ENCODE measurements around the gene CHKA. TPM values are rescaled to one million over a fixed set of nuclear protein-coding genes. Genes with fewer than 3 reads are reported as not detected.

Gene CHKA
- total and polyA plus RNA-seq, 2 of the 8 experiments (the other 6 are each of a cell fraction or from before 2014, with no cell fraction given) = 61.2 to 86.6 TPM

GRCh38 chr11:68036141-68036716 is 85.0 kb downstream of the CHKA start:
- H3K23me2 ChIP-seq (ENCODE audit: low read depth, low read length) = no peaks in the 10 kb centered on the region; the same call in 1 of the 2 replicates
- H4K5ac ChIP-seq (ENCODE audit: insufficient read length, low read depth, low read length) = no peak overlapping the region
- H2AK5ac ChIP-seq (ENCODE audit: low read depth, low read length) = no peak overlapping the region
- no peak overlapping the region for H2BK12ac ChIP-seq (ENCODE audit: low read depth, low read length)
- no peak overlapping the region for H3K4me2 ChIP-seq (ENCODE audit: insufficient read depth in 1 of 2, low read depth in 2 of 2, low read length in 2 of 2)
- 89% methylated on average over 27 of the region's 27 CpGs; no CpG with 5 or more reads in 1 of the 2 experiments for WGBS, 2 experiments (ENCODE audit: extremely low coverage in 1 of 2, insufficient coverage in 1 of 2, insufficient read length in 1 of 2, insufficient replicate concordance in 2 of 2, low coverage in 1 of 2, low lambda C conversion rate in 2 of 2, missing lambda C conversion rate in 1 of 2)
- no peak overlapping the region for H3K18ac ChIP-seq (ENCODE audit: extremely low read depth, low read length)
- no peak overlapping the region for H3K27ac ChIP-seq (ENCODE audit: low read depth, low read length)
- peaks cover 0 to 17% of the 10 kb centered on the region in 2 experiments; a peak in 2 of 4 replicates for H3K79me2 ChIP-seq (ENCODE audit: control insufficient read depth in 1 of 2, insufficient read depth in 2 of 2, low read length in 2 of 2)
- H3K14ac ChIP-seq (ENCODE audit: insufficient read length) = no peak overlapping the region
- no peak overlapping the region for H2BK5ac ChIP-seq (ENCODE audit: low read depth, low read length)
- H3K4ac ChIP-seq (replicated peaks; ENCODE audit: insufficient read length, low read depth, low read length) = no peak overlapping the region
- CTCF ChIA-PET (ENCODE audit: partially characterized antibody) = interaction anchor here (1.4 kb wide), 1 partner anchor 16 kb away, joined by 3 read pairs; no protein-coding TSS in a partner anchor
- peaks cover 0 to 5% of the 10 kb centered on the region in 2 experiments for H4K20me1 ChIP-seq (replicated peaks in 1 of 2; ENCODE audit: control insufficient read depth in 1 of 2, insufficient read depth in 2 of 2, low read length in 2 of 2)
- H3K36me3 ChIP-seq (ENCODE audit: control insufficient read depth in 2 of 4, insufficient read depth in 4 of 4, low read length in 3 of 4) = peaks cover 4 to 17% (median 15%) of the 10 kb centered on the region in 4 experiments
- no peaks in the 10 kb centered on the region for H3K9me3 ChIP-seq (ENCODE audit: insufficient read depth in 2 of 2, low read depth in 1 of 2, low read length in 1 of 2)
- DNase-seq (ENCODE audit: low read depth in 1 of 2, low spot score in 2 of 2) = no peak
- H2BK15ac ChIP-seq (ENCODE audit: low read length) = no peak overlapping the region
- no peak overlapping the region for H3K56ac ChIP-seq (replicated peaks; ENCODE audit: insufficient read length, low read depth, low read length)
- H2BK20ac ChIP-seq (ENCODE audit: low read length) = no peak overlapping the region
- H4K8ac ChIP-seq (ENCODE audit: extremely low read depth, insufficient read depth, low read length) = no peak overlapping the region; the same call in 1 of the 2 replicates
- POLR2A ChIA-PET (ENCODE audit: partially characterized antibody) = interaction anchor here (1.0 to 16.6 kb wide), 6 partner anchors 10 to 36 kb away, joined by 3 to 183 read pairs (median 5); partner anchors contain the start of gene ALDH3B1
- no peak overlapping the region for H3K23ac ChIP-seq (ENCODE audit: insufficient read length)
- peaks cover 3% of the 10 kb centered on the region for H3K79me1 ChIP-seq (ENCODE audit: low read depth, low read length)
- H2AFZ ChIP-seq (ENCODE audit: low read length) = no peak overlapping the region
- no peaks in the 10 kb centered on the region for H3K27me3 ChIP-seq (replicated peaks in 1 of 4; ENCODE audit: control insufficient read depth in 3 of 4, extremely low read depth in 1 of 4, insufficient read depth in 3 of 4, low read length in 3 of 4)
- no peak for FAIRE-seq
- no peak overlapping the region for H3K4me3 ChIP-seq (ENCODE audit: extremely low read depth in 1 of 4, insufficient read depth in 2 of 4, low read depth in 3 of 4, low read length in 4 of 4)
- no peak overlapping the region for H4K91ac ChIP-seq (replicated peaks; ENCODE audit: insufficient read length, low read length)
- H3K4me1 ChIP-seq (replicated peaks in 1 of 4; ENCODE audit: control insufficient read depth in 3 of 4, insufficient read depth in 4 of 4, low read length in 3 of 4) = peaks cover 4 to 28% (median 21%) of the 10 kb centered on the region in 4 experiments
- no peak overlapping the region for H3K9ac ChIP-seq (replicated peaks in 1 of 4; ENCODE audit: extremely low read depth in 1 of 4, low read depth in 3 of 4, low read length in 3 of 4)
- no peak overlapping the region for H2BK120ac ChIP-seq (replicated peaks; ENCODE audit: low read depth, low read length)
- no peak for TF ChIP-seq RNF2 (IDR thresholded peaks at IDR 0.05; ENCODE audit: borderline replicate concordance, low read depth, low read length, missing control alignments, poor library complexity, severe bottlenecking)
- TF ChIP-seq SUZ12 (IDR thresholded peaks at IDR 0.05; ENCODE audit: low read length) = no peak
- TF ChIP-seq, protein P1, sequence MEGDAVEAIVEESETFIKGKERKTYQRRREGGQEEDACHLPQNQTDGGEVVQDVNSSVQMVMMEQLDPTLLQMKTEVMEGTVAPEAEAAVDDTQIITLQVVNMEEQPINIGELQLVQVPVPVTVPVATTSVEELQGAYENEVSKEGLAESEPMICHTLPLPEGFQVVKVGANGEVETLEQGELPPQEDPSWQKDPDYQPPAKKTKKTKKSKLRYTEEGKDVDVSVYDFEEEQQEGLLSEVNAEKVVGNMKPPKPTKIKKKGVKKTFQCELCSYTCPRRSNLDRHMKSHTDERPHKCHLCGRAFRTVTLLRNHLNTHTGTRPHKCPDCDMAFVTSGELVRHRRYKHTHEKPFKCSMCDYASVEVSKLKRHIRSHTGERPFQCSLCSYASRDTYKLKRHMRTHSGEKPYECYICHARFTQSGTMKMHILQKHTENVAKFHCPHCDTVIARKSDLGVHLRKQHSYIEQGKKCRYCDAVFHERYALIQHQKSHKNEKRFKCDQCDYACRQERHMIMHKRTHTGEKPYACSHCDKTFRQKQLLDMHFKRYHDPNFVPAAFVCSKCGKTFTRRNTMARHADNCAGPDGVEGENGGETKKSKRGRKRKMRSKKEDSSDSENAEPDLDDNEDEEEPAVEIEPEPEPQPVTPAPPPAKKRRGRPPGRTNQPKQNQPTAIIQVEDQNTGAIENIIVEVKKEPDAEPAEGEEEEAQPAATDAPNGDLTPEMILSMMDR (IDR thresholded peaks at IDR 0.05; ENCODE audit: control extremely low read depth in 1 of 3, insufficient read depth in 1 of 3, low read depth in 1 of 3, low read length in 3 of 3) = no peak
- no peak for TF ChIP-seq E2F6 (IDR thresholded peaks at IDR 0.05)
- TF ChIP-seq PHF8 (conservative IDR thresholded peaks at IDR 0.05; ENCODE audit: low read depth, low read length) = no peak
- TF ChIP-seq POLR2AphosphoS5 (IDR thresholded peaks at IDR 0.05; ENCODE audit: low read depth, low read length) = no peak
- no peak for TF ChIP-seq SIX5 (IDR thresholded peaks at IDR 0.05; ENCODE audit: low read depth, low read length)
- TF ChIP-seq KDM5A (IDR thresholded peaks at IDR 0.05; ENCODE audit: low read length) = no peak

Data from H1 (cell line).